ENCODE measurements around the gene KCNJ6.

Gene KCNJ6

GRCh38 chr21:37659874-37660273 lies 256.4 kb downstream of the KCNJ6 start:
- H3K4me3 ChIP-seq (replicated peaks; ENCODE audit: low read depth, low read length) = no peak overlapping the region
- DNase-seq (ENCODE audit: low read depth) = no peak
- no peak for TF ChIP-seq CTCF (IDR thresholded peaks at IDR 0.05; ENCODE audit: low read length, missing control alignments)

GRCh38 chr21:37658817-37659458 lies 257.3 kb downstream of the KCNJ6 start:
- peak; percentile 77 for DNase-seq (ENCODE audit: low read depth)
- no peak overlapping the region for H3K4me3 ChIP-seq (replicated peaks; ENCODE audit: low read depth, low read length)
- peak; percentile 40 for TF ChIP-seq CTCF (IDR thresholded peaks at IDR 0.05; ENCODE audit: low read length, missing control alignments)

GRCh38 chr21:37658121-37658816 lies 258.0 kb downstream of the KCNJ6 start:
- no peak for DNase-seq (ENCODE audit: low read depth)
- no peak for TF ChIP-seq CTCF (IDR thresholded peaks at IDR 0.05; ENCODE audit: low read length, missing control alignments)
- no peak overlapping the region for H3K4me3 ChIP-seq (replicated peaks; ENCODE audit: low read depth, low read length)

GRCh38 chr21:37656899-37657298 lies 259.4 kb downstream of the KCNJ6 start:
- DNase-seq (ENCODE audit: low read depth) = no peak
- no peak for TF ChIP-seq CTCF (IDR thresholded peaks at IDR 0.05; ENCODE audit: low read length, missing control alignments)
- no peak overlapping the region for H3K4me3 ChIP-seq (replicated peaks; ENCODE audit: low read depth, low read length)

GRCh38 chr21:37655611-37656300 lies 260.5 kb downstream of the KCNJ6 start:
- DNase-seq (ENCODE audit: low read depth) = no peak
- TF ChIP-seq CTCF (IDR thresholded peaks at IDR 0.05; ENCODE audit: low read length, missing control alignments) = no peak
- H3K4me3 ChIP-seq (replicated peaks; ENCODE audit: low read depth, low read length) = no peak overlapping the region

GRCh38 chr21:37654596-37654995 lies 261.7 kb downstream of the KCNJ6 start:
- DNase-seq (ENCODE audit: low read depth) = no peak
- no peak overlapping the region for H3K4me3 ChIP-seq (replicated peaks; ENCODE audit: low read depth, low read length)
- TF ChIP-seq CTCF (IDR thresholded peaks at IDR 0.05; ENCODE audit: low read length, missing control alignments) = no peak
